HFFc6 (cell line): ENCODE results near the gene HACD2. TPM values are rescaled to one million over a fixed set of nuclear protein-coding genes. Genes with fewer than 3 reads are reported as not detected.

Source experiments
- DNase-seq: peaks from one replicate; pipeline ENCODE4 v3.0.0-alpha.2; 2018
- H3K27ac Mint-ChIP-seq: 2 replicates; pipeline ENCODE4 v1.8.0; 2020; ENCODE audit warnings: mild to moderate bottlenecking, mixed read lengths
- H3K27me3 Mint-ChIP-seq: 2 replicates; pipeline ENCODE4 v1.8.0; 2021; ENCODE audit warnings: mild to moderate bottlenecking, moderate library complexity, mixed read lengths; ENCODE audit not compliant: insufficient read depth
- H3K36me3 Mint-ChIP-seq: 2 replicates; pipeline ENCODE4 v1.8.0; 2021; ENCODE audit warnings: low read depth, mixed read lengths
- H3K4me1 Mint-ChIP-seq: 2 replicates; pipeline ENCODE4 v1.8.0; 2020; ENCODE audit warnings: low read depth, mixed read lengths
- H3K4me3 Mint-ChIP-seq: 2 replicates; pipeline ENCODE4 v1.8.0; 2020; ENCODE audit warnings: mild to moderate bottlenecking, moderate library complexity, mixed read lengths
- H3K9me3 Mint-ChIP-seq: 2 replicates; pipeline ENCODE4 v1.8.0; 2020; ENCODE audit warnings: mild to moderate bottlenecking, mixed read lengths
- total RNA-seq, 6 experiments: library from RNA; stranded (reverse); fragmentation: NEBNext Ultra II Directional; extraction: Animal tissue kit (Norgen Biotek cat#: 25700); gene quantifications; 2 replicates in 1 of 6; 3 replicates in 5 of 6; pipeline ENCODE4 v1.2.3, GENCODE V29; 2021
- TF ChIP-seq, protein P1 (sequence below): fragments of 200-600 bp; sonication (generic); IDR thresholded peaks from 2 replicates; pipeline ENCODE4 v1.5.0; 2021; ENCODE audit warnings: antibody characterized with exemption, mild to moderate bottlenecking

Gene HACD2
- total RNA-seq, 6 experiments from 2014 or later: 56.6 to 85.7 (median 75.7) TPM

DNA sequence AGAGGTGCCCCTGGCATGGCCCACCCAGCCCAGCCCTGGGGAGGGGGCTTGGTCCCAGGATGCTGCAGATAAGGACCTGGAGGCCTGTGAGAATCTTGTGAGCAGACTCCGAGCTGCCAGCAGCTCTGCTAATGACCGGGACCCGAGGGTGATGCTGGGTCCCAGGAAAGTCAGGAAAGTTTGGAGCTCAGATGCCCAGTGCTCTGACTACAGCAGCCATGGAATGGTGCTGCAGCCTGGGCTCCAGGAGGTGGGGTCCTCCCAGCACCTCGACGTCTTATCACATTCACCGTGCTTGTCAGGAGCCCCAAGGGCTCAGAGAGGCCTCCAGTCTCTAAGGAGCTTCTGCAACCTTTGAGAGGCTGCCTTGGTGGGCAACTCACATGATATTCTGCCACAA, 101.7 kb downstream of the HACD2 start:
- Mint-ChIP-seq H3K4me3 (no peak overlapping the region), H3K27ac (no peak overlapping the region), H3K4me1 (no peaks in the 10 kb centered on the region), H3K36me3 (no peaks in the 10 kb centered on the region), H3K9me3 (no peaks in the 10 kb centered on the region), H3K27me3 (peaks cover 27% of the 10 kb centered on the region)
- no peak for DNase-seq
- TF ChIP-seq, protein P1, sequence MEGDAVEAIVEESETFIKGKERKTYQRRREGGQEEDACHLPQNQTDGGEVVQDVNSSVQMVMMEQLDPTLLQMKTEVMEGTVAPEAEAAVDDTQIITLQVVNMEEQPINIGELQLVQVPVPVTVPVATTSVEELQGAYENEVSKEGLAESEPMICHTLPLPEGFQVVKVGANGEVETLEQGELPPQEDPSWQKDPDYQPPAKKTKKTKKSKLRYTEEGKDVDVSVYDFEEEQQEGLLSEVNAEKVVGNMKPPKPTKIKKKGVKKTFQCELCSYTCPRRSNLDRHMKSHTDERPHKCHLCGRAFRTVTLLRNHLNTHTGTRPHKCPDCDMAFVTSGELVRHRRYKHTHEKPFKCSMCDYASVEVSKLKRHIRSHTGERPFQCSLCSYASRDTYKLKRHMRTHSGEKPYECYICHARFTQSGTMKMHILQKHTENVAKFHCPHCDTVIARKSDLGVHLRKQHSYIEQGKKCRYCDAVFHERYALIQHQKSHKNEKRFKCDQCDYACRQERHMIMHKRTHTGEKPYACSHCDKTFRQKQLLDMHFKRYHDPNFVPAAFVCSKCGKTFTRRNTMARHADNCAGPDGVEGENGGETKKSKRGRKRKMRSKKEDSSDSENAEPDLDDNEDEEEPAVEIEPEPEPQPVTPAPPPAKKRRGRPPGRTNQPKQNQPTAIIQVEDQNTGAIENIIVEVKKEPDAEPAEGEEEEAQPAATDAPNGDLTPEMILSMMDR: no peak

- Mint-ChIP-seq H3K4me3 (no peak overlapping the region), H3K27me3 (peaks cover 33% of the 10 kb centered on the region), H3K9me3 (no peaks in the 10 kb centered on the region), H3K36me3 (no peaks in the 10 kb centered on the region), H3K27ac (no peak overlapping the region), H3K4me1 (no peaks in the 10 kb centered on the region)
- TF ChIP-seq, protein P1: no peak
- no peak for DNase-seq
These were observed 103.0 kb downstream of the HACD2 start for GRCh38 chr3:123481722-123482457.

GRCh38 chr3:123481071-123481470, 103.8 kb downstream of the HACD2 start:
- DNase-seq: no peak
- TF ChIP-seq, protein P1: no peak
- H3K36me3 Mint-ChIP-seq: no peaks in the 10 kb centered on the region
- no peak overlapping the region for H3K4me3 Mint-ChIP-seq
- H3K27me3 Mint-ChIP-seq: peaks cover 33% of the 10 kb centered on the region
- H3K4me1 Mint-ChIP-seq: no peaks in the 10 kb centered on the region
- H3K9me3 Mint-ChIP-seq: no peaks in the 10 kb centered on the region
- no peak overlapping the region for H3K27ac Mint-ChIP-seq

DNA sequence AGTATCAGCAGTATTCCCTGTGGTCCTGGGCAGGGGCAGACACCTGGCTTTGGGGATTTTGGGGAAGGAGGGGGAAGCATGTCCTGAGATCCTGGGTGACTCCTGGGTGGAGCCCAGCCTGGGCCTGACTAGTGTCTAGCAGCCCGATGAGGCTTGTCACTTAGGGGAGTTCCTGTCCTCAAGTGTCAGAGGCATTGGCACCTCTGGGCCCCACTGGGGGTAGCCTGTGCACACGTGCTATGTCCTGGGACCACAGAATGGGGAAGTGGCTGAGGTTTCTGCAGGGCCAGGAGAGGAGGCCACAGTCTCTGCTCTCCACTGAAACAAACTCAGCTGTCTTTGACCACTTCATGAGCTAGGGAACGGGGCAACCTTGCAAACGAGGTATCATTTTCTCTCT, 104.4 kb downstream of the HACD2 start:
- TF ChIP-seq, protein P1: no peak
- Mint-ChIP-seq H3K36me3 (no peaks in the 10 kb centered on the region), H3K4me1 (no peaks in the 10 kb centered on the region), H3K27ac (no peak overlapping the region), H3K4me3 (no peak overlapping the region), H3K9me3 (no peaks in the 10 kb centered on the region), H3K27me3 (peaks cover 33% of the 10 kb centered on the region)
- DNase-seq: no peak

- Mint-ChIP-seq H3K9me3 (no peaks in the 10 kb centered on the region), H3K27ac (no peak overlapping the region), H3K27me3 (peaks cover 31% of the 10 kb centered on the region), H3K4me3 (no peak overlapping the region), H3K36me3 (no peaks in the 10 kb centered on the region), H3K4me1 (no peaks in the 10 kb centered on the region)
- TF ChIP-seq, protein P1: no peak
- DNase-seq: no peak
These were observed 105.0 kb downstream of the HACD2 start for GRCh38 chr3:123479891-123480290.
